ENCODE results near the gene XPR1.

XPR1 gene

DNA sequence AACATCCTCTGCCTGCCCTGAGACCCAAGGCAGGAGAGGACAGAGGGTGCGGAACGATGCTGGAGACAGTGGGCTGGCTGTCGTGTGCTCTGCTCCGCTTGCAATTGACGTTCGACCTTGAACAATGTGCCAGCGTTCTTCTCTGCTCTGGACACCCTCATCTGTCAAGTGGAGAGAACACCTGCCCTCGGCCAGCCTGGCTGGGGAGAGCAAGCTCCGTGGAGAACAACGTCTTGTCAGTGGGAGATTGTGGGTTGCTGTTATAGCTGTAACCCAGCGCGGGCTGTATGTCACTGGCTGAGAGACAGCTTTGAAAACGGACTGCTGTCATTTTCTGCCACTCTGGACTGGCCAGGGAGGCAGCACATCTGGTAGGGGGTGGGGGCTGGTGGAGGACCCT is 295.5 kb downstream of the XPR1 start:
- DNase-seq (ENCODE audit: low read depth in 1 of 2, low spot score in 1 of 2) = no peak

DNA sequence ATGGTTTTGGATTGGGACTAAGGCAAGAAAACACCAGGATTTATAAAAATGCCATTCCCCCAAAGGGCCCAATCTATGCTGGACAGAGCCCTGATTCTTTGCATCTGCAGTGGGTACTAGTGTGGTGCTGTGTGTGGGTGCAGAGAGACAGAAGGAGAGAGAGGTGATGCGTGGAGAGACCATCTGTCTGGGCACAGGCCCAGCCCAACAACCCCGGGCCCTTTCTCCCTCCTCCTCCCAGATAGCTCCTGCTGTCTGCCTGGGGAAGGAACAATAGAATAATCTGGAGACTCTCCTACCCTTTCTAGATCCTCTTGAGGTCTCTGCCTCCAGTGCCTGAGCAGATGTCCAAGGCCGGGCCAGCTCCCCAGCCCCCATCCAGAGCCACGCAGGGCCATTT is 296.0 kb downstream of the XPR1 start:
- no peak for DNase-seq (ENCODE audit: low read depth in 1 of 2, low spot score in 1 of 2)

DNA sequence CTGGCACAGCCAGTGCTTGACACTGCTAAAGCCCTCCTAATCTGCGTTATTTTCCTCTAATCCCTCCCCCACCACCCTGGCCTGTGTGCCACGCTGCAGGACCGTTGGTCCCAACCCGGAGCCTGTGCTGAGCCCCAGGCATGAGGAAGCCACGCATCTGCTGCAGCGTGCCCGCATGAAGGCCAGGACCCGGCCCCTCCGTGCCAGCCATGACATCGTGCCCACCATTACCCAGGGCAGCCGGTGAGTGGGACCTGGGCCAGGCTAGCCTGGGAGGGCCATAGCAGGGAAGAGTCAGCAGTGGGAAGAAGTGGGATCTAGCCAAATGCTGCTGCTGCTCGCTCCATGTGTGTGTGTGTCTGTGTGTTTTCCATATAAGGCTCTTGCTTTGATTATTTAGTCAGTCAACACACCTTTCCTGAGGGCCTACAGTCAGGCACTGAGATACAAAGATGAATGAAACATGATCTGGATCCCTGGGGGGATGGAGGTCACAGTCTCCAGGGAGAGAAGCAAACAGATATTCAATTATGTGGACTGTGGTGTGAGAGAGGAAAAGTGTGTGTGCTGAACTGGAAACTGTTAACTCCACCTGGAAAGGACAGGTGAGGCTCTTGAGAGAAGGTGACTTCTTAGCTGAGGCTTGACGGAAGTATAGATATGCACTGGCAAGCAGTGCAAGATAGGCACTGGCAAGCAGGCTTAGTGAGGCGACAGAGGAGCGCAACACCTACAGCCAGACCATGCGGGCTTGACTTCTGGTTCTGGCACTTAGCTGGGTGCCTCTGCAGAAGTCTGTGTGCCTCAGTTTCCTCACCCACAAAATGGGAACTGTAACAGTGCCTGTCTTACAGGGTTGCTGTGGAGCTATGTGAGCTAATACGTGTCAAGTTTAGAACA is 296.8 kb downstream of the XPR1 start:
- no peak for DNase-seq (ENCODE audit: low read depth in 1 of 2, low spot score in 1 of 2)

DNA sequence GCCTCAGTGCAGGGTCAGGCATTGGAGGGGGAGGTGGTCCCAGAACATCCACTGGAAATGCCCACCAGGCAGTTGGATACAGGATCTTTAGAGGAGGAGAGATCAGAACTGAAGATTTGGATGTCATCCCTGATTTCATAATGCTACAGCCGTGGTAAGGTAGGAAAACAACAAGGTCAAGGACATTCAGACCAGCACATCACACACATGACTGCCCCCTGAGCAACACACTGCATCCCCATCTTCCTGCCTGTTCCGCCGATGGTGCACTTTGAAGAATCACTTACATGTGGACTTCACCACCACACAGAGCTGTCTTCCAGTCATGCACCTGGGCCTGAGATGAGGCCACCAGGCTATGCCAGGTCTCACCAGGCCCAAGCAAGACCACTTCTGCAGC is 297.6 kb downstream of the XPR1 start:
- DNase-seq (ENCODE audit: low read depth in 1 of 2, low spot score in 1 of 2) = no peak

DNA sequence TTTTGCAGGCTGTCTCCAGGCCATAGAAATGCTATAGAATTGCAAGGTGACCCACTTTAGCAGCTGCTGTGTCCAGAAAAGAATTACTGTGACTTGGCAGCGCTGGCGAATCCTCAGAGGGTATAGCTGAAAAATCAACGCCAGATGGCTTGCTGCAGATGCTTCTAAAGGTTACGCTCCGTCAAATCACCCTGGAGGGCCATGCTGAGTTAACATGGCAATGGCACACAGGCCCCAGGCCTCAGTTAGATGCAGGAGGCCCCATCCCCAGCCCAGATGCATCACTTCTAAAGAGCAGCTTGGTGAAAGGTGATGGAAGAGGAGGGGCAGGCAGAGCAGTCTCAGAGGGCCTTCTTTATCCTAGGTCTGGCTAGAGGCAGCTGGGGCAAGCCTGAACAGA is 298.9 kb downstream of the XPR1 start:
- DNase-seq (ENCODE audit: low read depth in 1 of 2, low spot score in 1 of 2) = no peak

DNA sequence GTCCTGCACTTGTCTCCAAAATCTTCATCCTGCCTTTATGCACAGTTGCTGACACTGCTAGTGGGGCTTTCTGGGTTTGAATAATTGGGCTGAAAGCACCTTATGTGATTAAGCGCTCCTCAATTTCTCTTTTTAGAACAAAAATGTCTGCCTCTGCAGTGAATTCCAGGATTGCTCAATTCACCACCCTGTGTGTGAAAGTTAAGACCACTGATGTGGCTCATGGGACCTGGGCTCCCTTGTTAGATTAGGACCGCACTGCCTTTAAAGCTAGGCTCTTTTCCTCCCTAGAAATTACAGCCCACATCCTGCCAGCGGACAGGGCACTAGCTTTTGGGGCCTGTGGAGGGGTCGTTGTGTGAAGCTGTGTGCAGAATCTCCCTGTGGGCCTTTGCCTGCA is 299.7 kb downstream of the XPR1 start:
- DNase-seq (ENCODE audit: low read depth in 1 of 2, low spot score in 1 of 2) = no peak

DNA sequence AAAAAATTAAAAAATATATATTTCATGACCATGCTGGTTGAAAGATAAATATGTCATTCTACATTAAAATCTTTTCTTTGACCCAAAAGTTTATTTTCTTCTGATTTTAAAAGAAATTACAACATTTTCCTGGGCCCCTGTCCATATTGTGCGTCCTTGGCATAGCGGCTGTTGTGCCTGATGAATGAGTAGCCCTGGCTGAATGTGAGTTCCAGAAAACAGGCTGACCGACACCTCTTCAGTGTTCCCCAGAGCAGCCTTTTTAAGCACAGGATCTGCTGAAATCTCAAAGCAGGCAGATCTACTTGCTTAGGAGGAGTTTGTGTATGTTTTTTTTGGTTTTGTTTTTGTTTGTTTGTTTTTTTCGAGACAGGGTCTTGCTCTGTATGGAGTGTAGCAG is 300.6 kb downstream of the XPR1 start:
- DNase-seq (ENCODE audit: low read depth in 1 of 2, low spot score in 1 of 2) = no peak

DNA sequence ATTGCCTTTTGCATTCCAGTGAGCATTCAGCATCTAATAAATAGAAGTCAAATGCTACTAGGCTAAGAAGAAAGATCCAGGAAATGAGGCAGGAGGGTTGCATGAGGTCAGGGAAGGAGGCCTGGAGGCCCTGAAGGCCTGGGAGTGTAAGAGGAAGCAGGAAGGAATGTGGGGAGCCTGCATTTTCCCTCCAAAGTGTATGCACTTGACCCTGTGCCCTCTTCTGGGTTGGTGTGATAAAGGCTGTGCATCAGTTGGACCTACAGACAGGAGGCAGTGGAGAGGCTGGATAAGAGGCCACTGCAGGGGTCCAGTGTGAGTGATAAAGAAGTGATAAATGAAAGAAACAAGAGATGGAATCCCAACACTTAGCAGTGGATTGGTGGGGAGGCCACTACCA is 301.3 kb downstream of the XPR1 start:
- no peak for DNase-seq (ENCODE audit: low read depth in 1 of 2, low spot score in 1 of 2)

DNA sequence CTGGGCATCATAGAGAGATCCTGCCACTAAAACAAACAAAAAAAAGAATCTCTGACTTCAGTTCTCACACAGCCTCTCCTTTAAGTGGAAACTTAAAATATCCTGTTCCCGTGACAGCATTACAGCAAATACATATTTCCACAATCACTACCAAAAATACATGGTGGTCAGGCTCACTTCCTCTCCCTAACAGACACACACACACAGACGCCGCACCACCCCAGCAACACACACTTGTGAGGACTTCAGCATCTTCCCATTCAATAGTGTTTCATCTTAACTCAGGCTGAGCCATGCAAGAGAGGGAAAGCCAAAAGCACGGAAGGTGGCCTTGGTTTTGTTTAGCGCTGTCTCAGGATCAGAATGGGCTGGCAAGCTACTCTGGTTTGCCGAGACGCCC is 302.7 kb downstream of the XPR1 start:
- DNase-seq (ENCODE audit: low read depth in 1 of 2, low spot score in 1 of 2) = no peak

DNA sequence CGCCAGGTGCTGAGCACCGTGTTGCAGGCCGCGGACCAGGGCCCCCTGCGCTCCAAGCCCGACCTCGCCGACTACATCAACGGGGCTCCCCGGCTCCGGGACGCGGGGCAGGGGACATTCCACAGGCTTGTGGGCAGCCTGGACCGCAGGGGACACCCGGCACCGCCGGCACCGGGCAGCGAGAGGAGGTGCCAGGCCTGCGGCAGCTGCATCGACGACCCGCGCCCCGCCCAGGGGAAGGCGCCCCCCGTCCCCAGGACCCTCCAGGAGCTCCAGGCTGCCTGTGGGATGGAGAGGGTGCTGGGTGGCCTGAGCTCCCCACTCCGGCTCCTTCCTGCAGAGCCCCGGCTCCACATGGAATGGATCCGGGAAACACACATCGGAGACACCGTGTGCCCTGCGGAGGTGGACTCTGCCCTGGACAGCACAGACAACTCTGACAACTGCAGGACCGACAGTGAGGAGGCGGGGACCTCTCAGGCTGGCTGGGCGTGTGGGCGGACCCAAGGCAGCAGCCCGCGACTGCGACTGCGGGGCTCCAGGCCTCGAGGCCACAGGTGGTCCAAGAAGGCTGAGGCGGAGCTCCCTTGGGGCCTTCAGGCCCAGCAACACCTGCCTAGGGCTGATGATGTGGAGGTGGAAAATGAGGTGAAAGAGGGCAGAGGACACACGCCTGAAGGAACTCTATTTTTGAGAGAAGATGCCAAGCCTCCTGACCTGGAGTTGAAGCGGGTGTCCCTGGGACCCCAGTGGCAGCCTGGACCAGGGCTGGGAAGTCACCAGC is 303.7 kb downstream of the XPR1 start:
- no peak for DNase-seq (ENCODE audit: low read depth in 1 of 2, low spot score in 1 of 2)

DNA sequence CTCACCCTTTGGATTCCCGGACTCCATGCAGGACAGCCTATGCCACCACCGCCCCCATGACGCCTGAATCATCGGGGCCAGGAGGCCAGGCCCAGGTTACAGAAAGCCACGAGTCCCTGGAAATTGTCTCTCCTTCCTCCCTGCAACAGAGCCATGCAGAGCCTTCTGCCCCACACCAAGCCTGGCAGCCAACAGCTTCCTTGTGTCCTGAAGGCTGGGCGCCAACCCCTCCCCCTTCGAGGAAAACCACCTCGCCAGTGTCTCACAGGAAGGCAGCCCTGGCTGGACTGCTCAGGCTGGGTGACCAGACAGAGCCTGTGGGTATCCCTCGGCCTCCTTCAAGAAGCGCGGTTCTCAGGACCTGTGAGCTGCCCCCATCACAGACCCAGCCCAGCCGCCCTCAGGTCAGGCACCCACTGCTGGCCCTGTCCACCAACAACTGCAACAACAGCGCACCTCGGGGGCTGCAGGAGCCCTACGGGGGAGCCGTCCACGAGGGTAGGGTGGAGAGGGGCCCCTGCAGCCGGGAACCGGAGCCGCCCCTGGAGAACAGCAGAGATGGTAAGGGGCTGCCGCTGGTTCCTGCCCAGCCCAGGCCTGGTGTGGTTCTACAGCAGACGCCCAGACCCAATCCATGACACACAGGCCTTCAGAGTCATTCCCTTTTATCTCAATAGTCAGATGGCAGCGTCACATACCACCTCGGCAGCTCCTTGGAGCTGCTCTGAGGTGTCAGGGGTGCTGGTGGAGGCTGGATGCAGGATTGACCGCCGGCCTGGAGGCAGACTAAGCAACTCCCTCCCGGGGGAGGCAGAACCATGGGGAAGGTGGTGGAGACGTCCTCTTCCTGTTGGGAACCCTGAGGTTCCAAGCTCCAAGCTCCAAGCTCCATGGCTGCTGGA is 304.5 kb downstream of the XPR1 start:
- no peak for DNase-seq (ENCODE audit: low read depth in 1 of 2, low spot score in 1 of 2)

DNA sequence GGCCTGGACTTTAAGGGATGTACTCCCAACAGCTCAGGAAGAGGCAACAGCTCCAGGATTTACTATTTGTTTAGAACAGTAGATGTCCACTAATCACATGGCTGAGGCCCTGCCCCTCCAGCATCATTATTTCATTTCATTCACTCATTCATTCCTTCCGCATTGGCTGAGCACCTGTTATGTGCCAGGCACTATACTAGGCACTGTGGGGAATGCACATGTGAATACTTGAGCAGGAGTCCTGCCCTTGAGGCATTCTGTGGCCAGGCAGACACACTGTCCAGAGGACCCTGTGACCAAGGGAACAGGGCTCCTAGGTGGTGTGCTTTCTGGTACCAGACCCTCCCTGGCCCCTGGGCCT is 305.2 kb downstream of the XPR1 start:
- no peak for DNase-seq (ENCODE audit: low read depth in 1 of 2, low spot score in 1 of 2)

DNA sequence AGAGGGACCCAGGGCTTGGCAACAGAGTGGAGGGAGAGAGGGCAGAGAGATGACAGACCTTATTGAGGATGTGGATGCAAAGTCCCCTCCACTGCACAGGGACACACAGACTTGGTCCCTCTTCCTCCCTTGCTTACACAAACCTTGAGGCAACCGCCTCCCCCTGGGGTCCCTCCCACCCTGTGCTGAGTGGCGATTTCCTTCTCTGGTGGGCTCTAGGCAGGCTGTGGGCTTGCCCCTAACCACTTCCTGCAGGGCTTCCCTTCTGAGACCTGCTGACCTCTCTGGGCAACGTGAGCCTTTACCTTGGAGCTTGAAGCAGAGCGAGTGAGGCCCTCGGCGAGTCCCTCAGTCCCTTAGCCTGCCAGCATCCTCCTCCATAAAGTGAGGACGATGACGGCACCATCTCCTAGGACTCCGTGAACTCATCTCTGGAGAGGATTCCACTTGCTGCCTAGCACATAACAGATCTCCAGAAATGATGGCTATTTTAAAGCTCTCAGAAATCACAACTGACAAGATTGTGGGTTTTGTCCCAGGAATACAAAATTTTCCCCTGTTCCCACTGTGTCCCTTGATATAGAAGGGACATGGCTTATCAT is 305.9 kb downstream of the XPR1 start:
- DNase-seq (ENCODE audit: low read depth in 1 of 2, low spot score in 1 of 2) = no peak

DNA sequence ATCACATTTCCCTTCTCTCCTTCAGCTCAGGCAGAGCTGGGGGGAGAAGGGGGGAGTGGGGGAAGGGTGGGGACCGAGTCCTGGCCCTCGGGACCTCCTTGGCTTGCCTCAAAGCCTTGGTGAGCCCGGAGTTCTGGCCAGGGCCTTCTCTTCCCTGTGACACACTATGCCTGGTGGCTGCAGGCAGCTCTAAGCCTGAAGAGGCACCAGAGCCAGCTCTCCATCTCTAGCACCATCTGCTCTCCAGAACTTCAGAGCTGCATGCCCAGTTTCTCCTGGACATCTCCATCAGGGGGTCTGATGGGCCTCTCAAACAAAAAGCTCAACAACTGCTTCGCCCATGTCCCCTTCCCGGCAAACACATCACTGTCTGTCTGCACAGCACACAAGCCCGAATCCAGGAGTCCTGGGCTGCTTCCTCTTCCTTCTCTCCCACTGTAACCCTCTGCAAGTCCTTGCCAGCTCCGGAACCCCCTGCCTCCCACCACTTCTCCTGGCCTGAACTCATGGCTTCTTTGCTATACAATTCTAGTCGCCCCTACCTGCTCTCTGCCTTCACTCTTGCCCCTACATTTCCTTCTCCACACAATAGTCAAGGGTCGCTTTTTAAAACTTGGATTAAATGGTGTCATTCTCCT is 307.4 kb downstream of the XPR1 start:
- DNase-seq (ENCODE audit: low read depth in 1 of 2, low spot score in 1 of 2) = no peak

DNA sequence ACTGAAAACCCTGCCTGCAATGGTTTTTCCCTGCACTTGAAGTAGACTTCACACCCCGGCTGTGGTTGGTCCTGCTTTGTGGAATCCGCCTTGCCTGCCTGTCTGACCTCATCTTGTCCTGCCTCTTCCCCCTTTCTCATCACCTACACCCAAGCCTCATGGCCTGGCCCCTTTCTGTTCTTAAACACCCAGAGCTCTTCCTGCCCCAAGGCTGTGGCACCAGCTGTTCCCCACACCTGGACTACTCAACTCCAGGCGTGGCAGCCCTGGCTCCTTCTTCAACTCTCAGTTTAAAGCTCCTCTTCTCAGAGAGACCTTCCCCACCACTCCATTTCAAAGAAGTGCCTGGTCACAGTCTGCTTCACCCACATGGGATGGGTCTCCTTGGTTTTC is 307.9 kb downstream of the XPR1 start:
- no peak for DNase-seq (ENCODE audit: low read depth in 1 of 2, low spot score in 1 of 2)
